ENCODE data around the gene ENTPD3. TPM values are rescaled to one million over a fixed set of nuclear protein-coding genes. Genes with fewer than 3 reads are reported as not detected.
A peak's percentile ranks its signal among the peaks of the same experiment; 100 is the strongest.

The ENTPD3 gene
- total RNA-seq, 4 donors from 2014 or later = 0.12 to 1.1 (median 0.56) TPM

DNA sequence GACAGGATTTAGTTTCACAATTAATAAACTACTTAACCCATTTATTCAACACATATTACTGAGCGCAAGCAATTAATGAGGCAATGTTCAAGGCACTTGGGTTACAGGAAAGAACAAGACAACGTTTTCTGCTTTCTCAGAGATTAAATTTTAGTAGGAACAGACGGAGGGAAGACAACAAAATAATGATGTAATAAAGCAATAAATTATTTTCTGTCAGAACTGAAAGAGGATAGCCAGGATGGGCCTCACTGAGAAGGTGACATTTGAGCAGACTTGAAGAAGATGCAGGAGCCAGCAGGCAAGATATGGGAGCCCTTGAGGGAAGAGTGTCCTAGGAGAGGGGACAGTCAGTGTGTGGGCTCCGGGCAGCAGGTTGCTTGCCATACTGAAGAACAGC lies 58.9 kb downstream of the ENTPD3 start:
- in situ Hi-C loops (cut with MboI; ENCODE audit: low sequenced_read_pairs in 4 of 4) (loop anchor here in 1 of 4 donors (10.0 kb wide), 1 partner anchor 111 kb away; no protein-coding TSS in a partner anchor), intact Hi-C loops (cut with DNase I; ENCODE audit: low total_unique reads) (no loop called here)
- H3K36me3 ChIP-seq = peaks cover 0 to 4% of the 10 kb centered on the region in 2 donors
- no peak for TF ChIP-seq POLR2A (IDR thresholded peaks at IDR 0.05)
- TF ChIP-seq, protein P1, sequence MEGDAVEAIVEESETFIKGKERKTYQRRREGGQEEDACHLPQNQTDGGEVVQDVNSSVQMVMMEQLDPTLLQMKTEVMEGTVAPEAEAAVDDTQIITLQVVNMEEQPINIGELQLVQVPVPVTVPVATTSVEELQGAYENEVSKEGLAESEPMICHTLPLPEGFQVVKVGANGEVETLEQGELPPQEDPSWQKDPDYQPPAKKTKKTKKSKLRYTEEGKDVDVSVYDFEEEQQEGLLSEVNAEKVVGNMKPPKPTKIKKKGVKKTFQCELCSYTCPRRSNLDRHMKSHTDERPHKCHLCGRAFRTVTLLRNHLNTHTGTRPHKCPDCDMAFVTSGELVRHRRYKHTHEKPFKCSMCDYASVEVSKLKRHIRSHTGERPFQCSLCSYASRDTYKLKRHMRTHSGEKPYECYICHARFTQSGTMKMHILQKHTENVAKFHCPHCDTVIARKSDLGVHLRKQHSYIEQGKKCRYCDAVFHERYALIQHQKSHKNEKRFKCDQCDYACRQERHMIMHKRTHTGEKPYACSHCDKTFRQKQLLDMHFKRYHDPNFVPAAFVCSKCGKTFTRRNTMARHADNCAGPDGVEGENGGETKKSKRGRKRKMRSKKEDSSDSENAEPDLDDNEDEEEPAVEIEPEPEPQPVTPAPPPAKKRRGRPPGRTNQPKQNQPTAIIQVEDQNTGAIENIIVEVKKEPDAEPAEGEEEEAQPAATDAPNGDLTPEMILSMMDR (IDR thresholded peaks at IDR 0.05 in 4 of 5, conservative IDR thresholded peaks at IDR 0.05 in 1 of 5) = no peak
- ATAC-seq (no peak), DNase-seq (no peak)
- H3K27ac ChIP-seq = no peak overlapping the region
- H3K27me3 ChIP-seq = no peaks in the 10 kb centered on the region
- no peaks in the 10 kb centered on the region for H3K4me1 ChIP-seq
- H3K9me3 ChIP-seq = no peaks in the 10 kb centered on the region
- H3K4me3 ChIP-seq = no peak overlapping the region

DNA sequence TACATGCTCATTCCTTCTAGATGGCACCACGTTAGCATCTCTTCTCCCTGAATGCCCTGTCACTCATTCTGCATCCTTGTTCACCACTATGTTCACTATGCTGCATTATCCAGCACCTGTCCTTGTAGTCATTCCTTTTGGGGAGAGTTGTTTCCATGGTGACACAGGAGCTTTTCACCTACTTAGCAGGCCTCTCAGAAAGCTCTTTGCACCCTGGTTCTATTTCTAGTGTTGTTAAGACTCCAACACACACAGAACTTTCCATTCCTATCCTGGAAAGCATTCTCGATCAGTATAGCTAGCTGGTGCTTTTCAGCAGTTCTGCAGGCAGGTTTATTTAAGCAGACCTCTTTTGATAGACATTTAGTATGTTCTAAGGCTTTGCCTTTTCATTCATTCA lies 63.5 kb downstream of the ENTPD3 start:
- H3K27ac ChIP-seq = no peak overlapping the region
- H3K27me3 ChIP-seq = no peaks in the 10 kb centered on the region
- H3K4me3 ChIP-seq = no peak overlapping the region
- in situ Hi-C loops (cut with MboI; ENCODE audit: low sequenced_read_pairs in 4 of 4) (loop anchor here in 2 of 4 donors (5.0 to 25.0 kb wide), 5 partner anchors 74 to 1263 kb away; partner anchors contain the start of genes SLC25A38 (in 1 of the 2), XIRP1 (in 1 of the 2) and ZNF621 (in 1 of the 2)), intact Hi-C loops (cut with DNase I; ENCODE audit: low total_unique reads) (loop anchor here (5.0 to 10.0 kb wide), 3 partner anchors 123 to 1644 kb away; partner anchors contain the start of genes CTNNB1 and TRAK1)
- H3K36me3 ChIP-seq = peaks cover 0 to 3% of the 10 kb centered on the region in 2 donors
- TF ChIP-seq, protein P1 (IDR thresholded peaks at IDR 0.05 in 4 of 5, conservative IDR thresholded peaks at IDR 0.05 in 1 of 5) = no peak
- TF ChIP-seq POLR2A (IDR thresholded peaks at IDR 0.05) = no peak
- H3K4me1 ChIP-seq = peaks cover 16 to 21% of the 10 kb centered on the region in 2 donors
- DNase-seq = no peak
- H3K9me3 ChIP-seq = no peaks in the 10 kb centered on the region
- ATAC-seq = no peak

DNA sequence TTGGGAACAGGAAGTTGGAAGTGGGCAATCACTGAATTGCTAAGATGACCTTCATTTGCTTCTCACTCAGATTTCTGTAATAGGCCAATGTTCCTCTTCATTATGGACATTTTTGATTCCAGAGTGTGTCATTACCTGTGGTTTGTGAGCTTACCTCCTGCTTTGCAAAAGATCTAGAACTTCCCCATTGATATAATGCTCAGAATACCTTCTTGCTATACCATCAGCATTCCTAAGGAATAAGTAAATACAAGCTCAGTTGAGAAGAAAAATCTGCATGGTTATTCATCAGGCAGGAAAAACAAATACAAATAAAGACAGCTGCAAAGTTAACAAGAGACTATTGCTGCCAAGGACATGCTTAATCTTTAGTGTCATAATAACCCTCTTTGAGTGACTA lies 64.6 kb downstream of the ENTPD3 start:
- no peak overlapping the region for H3K4me3 ChIP-seq
- peaks cover 0 to 3% of the 10 kb centered on the region in 2 donors for H3K36me3 ChIP-seq
- DNase-seq = no peak
- in situ Hi-C loops (cut with MboI; ENCODE audit: low sequenced_read_pairs in 4 of 4) = loop anchor here in 2 of 4 donors (5.0 to 25.0 kb wide), 5 partner anchors 73 to 1264 kb away; partner anchors contain the start of genes SLC25A38 (in 1 of the 2), XIRP1 (in 1 of the 2) and ZNF621 (in 1 of the 2)
- H3K27me3 ChIP-seq = no peaks in the 10 kb centered on the region
- H3K4me1 ChIP-seq = peaks cover 20 to 24% of the 10 kb centered on the region in 2 donors
- H3K9me3 ChIP-seq = no peaks in the 10 kb centered on the region
- H3K27ac ChIP-seq = peak overlapping the region in 2 of 4 donors; percentile 96 to 98
- TF ChIP-seq POLR2A (IDR thresholded peaks at IDR 0.05) = no peak
- TF ChIP-seq, protein P1 (IDR thresholded peaks at IDR 0.05 in 4 of 5, conservative IDR thresholded peaks at IDR 0.05 in 1 of 5) = no peak
- intact Hi-C loops (cut with DNase I; ENCODE audit: low total_unique reads) = loop anchor here (5.0 to 10.0 kb wide), 3 partner anchors 124 to 1643 kb away; partner anchors contain the start of genes CTNNB1 and TRAK1
- ATAC-seq = no peak

DNA sequence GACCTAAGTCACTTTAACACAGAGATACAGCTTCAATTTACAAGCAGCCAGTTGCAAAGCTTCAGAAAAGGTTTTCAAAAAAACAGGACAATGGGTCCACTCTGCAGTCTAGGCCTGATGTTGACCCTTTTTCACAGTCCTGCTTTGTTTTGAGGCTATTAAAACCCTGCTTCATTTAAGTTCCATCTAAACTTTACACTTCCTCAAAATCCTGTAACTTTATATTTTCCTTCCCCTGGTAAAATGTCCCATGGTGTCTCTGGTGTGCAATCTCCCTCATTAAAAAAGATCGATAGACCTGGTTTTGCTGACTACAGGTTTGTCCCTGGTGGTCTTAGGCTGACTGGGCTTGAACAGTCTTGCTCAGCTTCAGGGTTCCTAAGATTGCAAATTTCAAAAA lies 65.1 kb downstream of the ENTPD3 start:
- in situ Hi-C loops (cut with MboI; ENCODE audit: low sequenced_read_pairs in 4 of 4) (loop anchor here in 2 of 4 donors (5.0 to 25.0 kb wide), 5 partner anchors 73 to 1265 kb away; partner anchors contain the start of genes SLC25A38 (in 1 of the 2), XIRP1 (in 1 of the 2) and ZNF621 (in 1 of the 2)), intact Hi-C loops (cut with DNase I; ENCODE audit: low total_unique reads) (loop anchor here (1.0 to 10.0 kb wide), 4 partner anchors 25 to 1643 kb away; partner anchors contain the start of genes CTNNB1, TRAK1 and ZNF619)
- Histone ChIP-seq H3K9me3 (no peaks in the 10 kb centered on the region), H3K4me3 (peak overlapping the region in 3 of 4 donors; percentile 68 to 91 (median 79)), H3K27me3 (no peaks in the 10 kb centered on the region), H3K4me1 (peaks cover 21 to 24% of the 10 kb centered on the region in 2 donors), H3K36me3 (peaks cover 0 to 3% of the 10 kb centered on the region in 2 donors), H3K27ac (peak overlapping the region; percentile 88 to 98 (median 94))
- ATAC-seq (no peak), DNase-seq (no peak)
- TF ChIP-seq POLR2A (IDR thresholded peaks at IDR 0.05) = no peak
- TF ChIP-seq, protein P1 (IDR thresholded peaks at IDR 0.05 in 4 of 5, conservative IDR thresholded peaks at IDR 0.05 in 1 of 5) = no peak

Data from gastrocnemius medialis (tissue), 4 donors.